Measurements from ENCODE around the gene CLPTM1.
"Not testable (repeated sequence)": the region's sequence is repeated elsewhere in the genome, so short reads cannot be mapped to it uniquely, and the experiment has no call there.

GRCh38 chr19:44926245-44927077 lies 28.7 kb upstream of the CLPTM1 start:
- TF ChIP-seq CTCF (IDR thresholded peaks at IDR 0.05; ENCODE audit: borderline replicate concordance, extremely low read depth, low read length, poor library complexity, severe bottlenecking); EZH2 (IDR thresholded peaks at IDR 0.05; ENCODE audit: borderline replicate concordance, low read depth, low read length, severe bottlenecking): not testable (repeated sequence)

All from DND-41 (cell line).